HEK293 (cell line): ENCODE measurements around the gene FUOM.
"Not testable (repeated sequence)": the region's sequence is repeated elsewhere in the genome, so short reads cannot be mapped to it uniquely, and the experiment has no call there.

Experiments
- CTCF ChIA-PET: fragments of 350-600 bp; formaldehyde crosslinking; extraction: SDS; loops from one replicate; lab custom pipeline; 2021; ENCODE audit warnings: antibody characterized with exemption; lab: Yijun Ruan, JAX
- POLR2A ChIA-PET: fragments of 300-600 bp; formaldehyde crosslinking; extraction: SDS; loops from one replicate; lab custom pipeline; 2020; ENCODE audit warnings: antibody characterized with exemption, inconsistent platforms; lab: Yijun Ruan, JAX
- H3K27ac ChIP-seq: fragments of 200-500 bp; sonication (Bioruptor generic); 2 replicates; pipeline ENCODE4 v1.5.1; 2014; ENCODE audit warnings: low read depth, low read length, control low read depth, inconsistent platforms; ENCODE audit errors: extremely low read depth
- H3K36me3 ChIP-seq, 2 experiments: fragments of 200-500 bp in 1 of 2; sonication (Bioruptor generic) in 1 of 2; 1 replicate in 1 of 2; 2 replicates in 1 of 2; pipeline ENCODE4 v1.5.1; 2014 to 2017; ENCODE audit warnings: inconsistent platforms in 2 of 2, low read length in 2 of 2; ENCODE audit not compliant: control insufficient read depth in 2 of 2, insufficient read depth in 1 of 2
- H3K4me1 ChIP-seq: fragments of 200-500 bp; sonication (Bioruptor generic); 2 replicates; pipeline ENCODE4 v1.5.1; 2014; ENCODE audit warnings: mild to moderate bottlenecking, low read length, inconsistent platforms; ENCODE audit not compliant: control insufficient read depth, insufficient read depth
- H3K4me3 ChIP-seq: 2 replicates; pipeline ENCODE4 v1.5.1; 2011; ENCODE audit warnings: low read depth, mild to moderate bottlenecking, control low read depth, low read length, moderate library complexity
- H3K9me3 ChIP-seq: fragments of 200-500 bp; sonication (Bioruptor generic); 2 replicates; pipeline ENCODE4 v1.5.1; 2014; ENCODE audit warnings: low read depth, low read length, inconsistent platforms; ENCODE audit not compliant: control insufficient read depth, insufficient read depth
- CTCF ChIP-seq: fragments of 450-650 bp; formaldehyde crosslinking; IDR thresholded peaks from 2 replicates; pipeline ENCODE4 v1.5.1; 2016; ENCODE audit warnings: missing biosample characterization, missing genetic modification characterization
- HOXC10 ChIP-seq: sonication (generic); formaldehyde crosslinking; IDR thresholded peaks from 2 replicates; pipeline ENCODE4 v1.8.1; 2023; ENCODE audit warnings: mild to moderate bottlenecking, missing genetic modification reagents
- PRDM10 ChIP-seq: fragments of 450-650 bp; formaldehyde crosslinking; IDR thresholded peaks from 2 replicates; pipeline ENCODE4 v1.5.1; 2016; ENCODE audit warnings: missing biosample characterization, missing genetic modification characterization
- REPIN1 ChIP-seq: fragments of 450-650 bp; formaldehyde crosslinking; IDR thresholded peaks from 2 replicates; pipeline ENCODE4 v1.5.1; 2017; ENCODE audit warnings: missing biosample characterization, missing genetic modification characterization, low read depth
- SCRT2 ChIP-seq: fragments of 450-650 bp; formaldehyde crosslinking; IDR thresholded peaks from 2 replicates; pipeline ENCODE4 v1.5.1; 2016; ENCODE audit warnings: missing biosample characterization, missing genetic modification characterization
- SETDB1 ChIP-seq: IDR thresholded peaks from one replicate; pipeline ENCODE4 v1.6.1; 2017; ENCODE audit warnings: mild to moderate bottlenecking, low read length, moderate library complexity, mixed read lengths; ENCODE audit not compliant: insufficient read length
- SP7 ChIP-seq: fragments of 450-650 bp; formaldehyde crosslinking; IDR thresholded peaks from 2 replicates; pipeline ENCODE4 v1.5.1; 2016; ENCODE audit warnings: missing biosample characterization, missing genetic modification characterization
- YY1 ChIP-seq: fragments of 450-650 bp; formaldehyde crosslinking; IDR thresholded peaks from 2 replicates; pipeline ENCODE4 v1.5.1; 2018; ENCODE audit warnings: missing biosample characterization, missing genetic modification characterization
- ZBTB7A ChIP-seq: fragments of 450-650 bp; formaldehyde crosslinking; IDR thresholded peaks from 2 replicates; pipeline ENCODE4 v1.5.1; 2016; ENCODE audit warnings: low read depth, missing biosample characterization, missing genetic modification characterization
- ZBTB8A ChIP-seq: fragments of 450-650 bp; formaldehyde crosslinking; IDR thresholded peaks from 2 replicates; pipeline ENCODE4 v1.5.1; 2016; ENCODE audit warnings: missing biosample characterization, missing genetic modification characterization
- ZNF529 ChIP-seq: fragments of 450-650 bp; formaldehyde crosslinking; IDR thresholded peaks from 2 replicates; pipeline ENCODE4 v1.5.1; 2017; ENCODE audit warnings: missing genetic modification characterization, missing biosample characterization; ENCODE audit not compliant: insufficient replicate concordance
- ZSCAN30 ChIP-seq: fragments of 450-650 bp; IDR thresholded peaks from 2 replicates; pipeline ENCODE4 v1.5.1; 2018; ENCODE audit warnings: missing biosample characterization, mild to moderate bottlenecking, missing genetic modification characterization, moderate library complexity
- ZSCAN4 ChIP-seq: fragments of 450-650 bp; formaldehyde crosslinking; IDR thresholded peaks from 2 replicates; pipeline ENCODE4 v1.5.1; 2017; ENCODE audit warnings: missing biosample characterization, missing genetic modification characterization

FUOM gene

GRCh38 chr10:133370030-133370786, 12.4 kb upstream of the FUOM start:
- H3K36me3 ChIP-seq = peaks cover 0 to 55% of the 10 kb centered on the region in 2 experiments; a peak in 1 of 3 replicates
- CTCF ChIA-PET = no interaction called here
- POLR2A ChIA-PET = interaction anchor here (1.4 kb wide), 2 partner anchors 13 to 16 kb away, joined by 3 to 4 read pairs; no protein-coding TSS in a partner anchor
- no peaks in the 10 kb centered on the region for H3K9me3 ChIP-seq
- H3K4me3 ChIP-seq = no peak overlapping the region
- peaks cover 3% of the 10 kb centered on the region for H3K4me1 ChIP-seq
- no peak for TF ChIP-seq ZSCAN4
- no peak for TF ChIP-seq ZBTB7A
- no peak for TF ChIP-seq SCRT2 (tag by site-specific recombination)
- TF ChIP-seq ZBTB8A (tag by site-specific recombination) = no peak
- no peak for TF ChIP-seq ZSCAN30 (tag by site-specific recombination)
- TF ChIP-seq SETDB1 = no peak
- no peak for TF ChIP-seq CTCF (tag by site-specific recombination)
- TF ChIP-seq SP7 (tag by site-specific recombination) = no peak
- TF ChIP-seq HOXC10 (CRISPR knock-in tag) = no peak
- no peak overlapping the region for H3K27ac ChIP-seq

GRCh38 chr10:133368153-133368552, 10.3 kb upstream of the FUOM start:
- H3K36me3 ChIP-seq = peaks cover 0 to 67% of the 10 kb centered on the region in 2 experiments; a peak in 2 of 3 replicates
- no peaks in the 10 kb centered on the region for H3K4me1 ChIP-seq
- H3K4me3 ChIP-seq = no peak overlapping the region
- H3K9me3 ChIP-seq = no peaks in the 10 kb centered on the region
- no peak for TF ChIP-seq REPIN1 (tag by site-specific recombination)
- ChIA-PET POLR2A (interaction anchor here (1.4 kb wide), 1 partner anchor 10 kb away, joined by 5 read pairs; no protein-coding TSS in a partner anchor), CTCF (interaction anchor here (0.8 kb wide), 1 partner anchor 39 kb away, joined by 3 read pairs; no protein-coding TSS in a partner anchor)
- no peak overlapping the region for H3K27ac ChIP-seq

GRCh38 chr10:133367461-133367860, 9.6 kb upstream of the FUOM start:
- H3K27ac ChIP-seq, H3K9me3 ChIP-seq, H3K4me1 ChIP-seq, POLR2A ChIA-PET, H3K4me3 ChIP-seq: not testable (repeated sequence)
- CTCF ChIA-PET = interaction anchor here (0.9 kb wide), 1 partner anchor 9 kb away, joined by 4 read pairs; no protein-coding TSS in a partner anchor
- peaks cover 0 to 74% of the 10 kb centered on the region in 2 experiments; a peak in 2 of 3 replicates for H3K36me3 ChIP-seq

GRCh38 chr10:133366751-133367150, 8.9 kb upstream of the FUOM start:
- ChIA-PET CTCF (interaction anchor here (0.9 kb wide), 1 partner anchor 10 kb away, joined by 4 read pairs; no protein-coding TSS in a partner anchor), POLR2A (no interaction called here)
- no peak overlapping the region for H3K4me3 ChIP-seq
- H3K27ac ChIP-seq = no peak overlapping the region
- no peaks in the 10 kb centered on the region for H3K9me3 ChIP-seq
- no peaks in the 10 kb centered on the region for H3K4me1 ChIP-seq
- TF ChIP-seq ZSCAN30 (tag by site-specific recombination) (no peak), PRDM10 (no peak), ZNF529 (tag by site-specific recombination) (no peak), YY1 (no peak)
- TF ChIP-seq, all 188 proteins: peak for 0
- peaks cover 0 to 81% of the 10 kb centered on the region in 2 experiments; a peak in 2 of 3 replicates for H3K36me3 ChIP-seq
